GM23248 (cell line): ENCODE results near the gene GLIPR2.

Experiments
- EZH2 ChIP-seq: fragments of 200-600 bp; sonication (generic); IDR thresholded peaks from 2 replicates; pipeline ENCODE4 v1.6.1; 2018; ENCODE audit warnings: antibody characterized with exemption, mild to moderate bottlenecking; ENCODE audit not compliant: insufficient read depth, poor library complexity, severe bottlenecking
- EZH2phosphoT487 ChIP-seq: fragments of 200-600 bp; sonication (generic); IDR thresholded peaks from 2 replicates; pipeline ENCODE4 v1.6.1; 2018; ENCODE audit warnings: antibody characterized with exemption, moderate library complexity, mild to moderate bottlenecking, low read depth; ENCODE audit not compliant: insufficient read depth

DNA sequence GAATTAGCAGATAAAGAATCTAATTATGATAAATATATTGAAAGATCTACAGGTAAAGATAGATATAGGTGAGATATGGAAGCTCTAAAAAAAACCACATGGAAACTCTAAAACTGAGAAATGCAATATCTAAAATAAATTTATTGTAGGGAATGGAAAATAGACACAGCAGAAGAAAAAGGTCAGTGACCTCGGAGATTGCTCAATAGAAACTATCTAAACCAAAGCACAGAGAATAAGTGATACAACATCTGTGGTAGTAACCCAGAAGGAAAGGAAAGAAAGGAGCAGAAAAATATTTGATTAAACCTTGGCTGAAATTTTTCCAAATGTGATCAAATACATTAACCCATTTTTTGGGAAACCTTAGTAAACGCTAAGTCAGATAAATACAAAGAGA is 43.1 kb upstream of the GLIPR2 start:
- TF ChIP-seq EZH2 (no peak), EZH2phosphoT487 (no peak)
